HG02642 (cell line): Measurements from ENCODE around the gene ASCL5.
"Not testable (repeated sequence)": the region's sequence is repeated elsewhere in the genome, so short reads cannot be mapped to it uniquely, and the experiment has no call there.

ENCODE experiments used
- ATAC-seq: cut with Tn5 transposase; IDR thresholded peaks from one replicate; pipeline ENCODE4 v1.9.1; 2021; ENCODE audit warnings: mild to moderate bottlenecking; ENCODE audit not compliant: unreplicated experiment, poor library complexity

ASCL5 gene, protein sequence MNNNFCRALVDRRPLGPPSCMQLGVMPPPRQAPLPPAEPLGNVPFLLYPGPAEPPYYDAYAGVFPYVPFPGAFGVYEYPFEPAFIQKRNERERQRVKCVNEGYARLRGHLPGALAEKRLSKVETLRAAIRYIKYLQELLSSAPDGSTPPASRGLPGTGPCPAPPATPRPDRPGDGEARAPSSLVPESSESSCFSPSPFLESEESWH

DNA sequence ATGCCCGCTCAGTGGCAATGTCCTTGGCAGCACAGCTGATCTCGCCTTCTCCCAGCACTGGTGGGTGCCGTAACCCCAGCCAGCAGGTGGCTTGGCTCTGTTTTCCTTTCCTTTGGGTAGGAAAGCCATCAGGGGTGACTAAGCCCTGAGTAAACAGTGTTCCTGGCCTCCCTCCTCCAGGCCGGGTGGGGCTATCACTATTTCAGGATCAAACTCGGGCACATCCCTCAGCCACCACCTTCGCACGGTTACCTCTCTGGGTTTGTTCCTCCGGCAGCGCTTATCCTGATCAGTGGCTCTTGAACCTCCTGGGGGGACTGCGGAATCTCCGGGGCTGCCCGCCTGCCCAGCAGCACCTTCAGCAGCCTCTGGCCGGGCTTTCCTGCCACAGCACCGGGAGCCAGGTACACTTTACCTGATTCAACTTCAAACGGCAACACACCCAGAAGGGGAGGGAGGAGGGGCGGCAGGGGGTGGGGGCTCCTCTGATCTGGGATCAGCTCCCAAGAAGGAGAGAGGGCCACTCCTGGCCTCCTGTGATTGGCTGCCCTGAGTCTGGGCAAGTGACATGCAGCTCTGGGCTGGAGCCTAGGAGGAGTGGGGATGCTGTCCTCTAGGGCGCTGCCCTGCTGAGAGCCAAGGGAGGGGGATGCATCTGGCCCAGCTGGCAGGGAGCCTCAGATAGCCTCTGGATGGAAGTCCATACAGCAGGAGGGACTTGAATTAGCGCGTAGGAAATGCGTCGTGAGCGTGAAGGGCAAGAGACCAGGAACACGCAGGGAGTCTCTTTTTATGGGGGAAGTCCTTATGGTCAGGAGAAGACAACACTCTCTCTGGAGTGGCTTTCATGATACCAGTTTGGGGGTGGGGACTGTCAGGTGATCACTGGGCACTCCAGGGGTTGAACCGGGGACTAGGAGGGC lies at the start of gene ASCL5:
Gene ASCL5, minus strand, starts transcription at position 353 of the 923 bp plus-strand sequence. CDS start 11,812 bp downstream, outside the sequence.
- ATAC-seq: no peak

DNA sequence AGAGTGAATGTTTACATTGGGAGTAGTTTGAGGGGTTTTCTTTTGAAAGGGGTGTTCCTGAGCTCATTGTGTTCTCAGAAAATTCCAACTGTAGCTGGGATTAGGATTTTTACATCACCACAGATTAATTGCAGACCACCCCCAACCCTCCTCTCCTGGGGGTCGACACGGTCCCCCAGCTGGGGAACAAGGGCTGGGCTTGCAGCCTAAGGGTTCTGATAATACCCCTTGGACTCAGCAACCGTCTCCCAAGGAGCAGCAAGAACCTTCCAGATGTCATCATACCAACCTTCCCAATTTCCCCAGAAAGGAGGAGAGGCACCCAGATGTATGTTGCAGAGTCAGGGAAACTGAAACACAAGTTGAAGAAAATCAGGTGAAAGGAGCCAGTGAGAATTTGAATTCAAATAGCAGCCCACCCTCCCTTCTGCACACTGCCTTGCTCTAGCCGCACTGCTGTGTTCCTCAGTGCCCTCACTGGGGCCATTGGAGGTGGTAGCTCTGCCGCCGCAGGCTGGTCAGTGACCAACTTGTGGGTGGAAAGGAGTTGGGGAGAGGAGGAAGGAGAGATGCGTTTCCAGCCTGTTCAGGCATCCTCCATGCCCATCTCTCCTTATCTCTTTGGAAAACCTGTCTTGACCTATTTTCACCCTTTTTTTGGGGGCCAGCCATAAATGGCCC lies 49.0 kb upstream of the ASCL5 start:
- no peak for ATAC-seq

DNA sequence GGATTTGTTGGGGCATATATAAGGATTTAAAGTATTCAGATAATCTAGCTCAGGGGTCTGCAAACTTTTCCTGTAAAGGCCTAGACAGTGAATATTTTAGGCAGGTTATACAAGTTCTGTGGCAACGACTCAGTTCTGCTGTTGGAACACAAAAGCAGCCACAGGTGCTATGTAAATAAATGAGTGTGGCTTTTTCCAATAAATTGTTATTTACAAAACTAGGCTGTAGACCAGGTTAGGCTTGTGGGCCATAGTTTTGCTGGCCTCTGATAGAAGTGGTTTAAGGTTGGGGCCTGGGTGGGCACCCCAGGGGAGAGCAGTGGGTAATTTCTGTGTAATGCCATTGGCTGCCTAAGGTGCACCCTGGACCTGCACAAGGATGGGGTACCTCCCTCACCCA lies 46.8 kb upstream of the ASCL5 start:
- ATAC-seq: no peak

GRCh38 chr1:201172999-201173610 lies 46.1 kb upstream of the ASCL5 start:
- no peak for ATAC-seq

DNA sequence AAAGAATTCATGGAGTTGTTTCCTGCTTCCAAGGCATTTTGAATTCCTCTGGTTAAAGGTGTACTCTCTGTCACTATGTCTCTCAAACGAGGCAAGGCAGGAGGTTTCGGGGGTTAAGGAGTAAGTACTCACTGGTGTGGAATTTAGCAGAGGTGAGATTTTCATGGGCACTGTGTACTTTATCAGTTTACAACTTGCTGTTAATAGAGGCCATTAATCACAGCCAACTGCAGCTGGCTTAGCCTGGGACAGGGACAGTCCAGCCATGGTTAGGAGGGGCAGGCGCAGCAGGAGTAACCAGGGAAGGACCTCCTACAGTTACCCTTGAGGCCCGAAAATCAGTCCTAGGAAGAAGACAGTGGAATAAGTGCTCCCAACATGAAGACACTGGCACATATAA lies 45.3 kb upstream of the ASCL5 start:
- ATAC-seq: no peak

- peak; percentile 40 for ATAC-seq
Measured at GRCh38 chr1:201171063-201172036, 44.4 kb upstream of the ASCL5 start.

DNA sequence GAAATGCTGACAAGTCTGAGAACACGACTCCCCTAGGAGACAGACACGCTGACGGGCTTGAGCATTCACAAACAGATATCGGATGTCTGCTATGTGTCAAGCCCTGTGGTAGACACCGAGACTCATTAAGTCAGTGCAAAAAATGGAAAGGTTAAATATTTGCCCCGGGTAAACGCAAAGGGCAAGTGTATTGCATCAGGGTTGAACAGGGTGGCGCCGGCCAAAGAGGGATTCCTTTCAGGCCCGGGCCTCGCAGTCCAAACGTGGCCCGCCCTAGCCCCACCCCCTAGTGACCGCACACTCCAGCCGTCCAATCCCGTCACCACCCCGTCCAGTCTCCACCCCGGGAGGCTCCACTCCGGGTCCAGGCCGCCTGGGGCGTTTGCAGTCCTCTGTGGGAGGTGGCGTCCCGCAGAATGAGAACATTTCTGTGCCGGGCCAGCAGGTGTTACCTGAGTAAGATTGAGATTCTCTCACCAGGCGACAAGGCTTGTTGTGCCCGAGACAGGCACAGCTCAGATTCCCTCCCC lies 43.6 kb upstream of the ASCL5 start:
- ATAC-seq: peak; percentile 98

DNA sequence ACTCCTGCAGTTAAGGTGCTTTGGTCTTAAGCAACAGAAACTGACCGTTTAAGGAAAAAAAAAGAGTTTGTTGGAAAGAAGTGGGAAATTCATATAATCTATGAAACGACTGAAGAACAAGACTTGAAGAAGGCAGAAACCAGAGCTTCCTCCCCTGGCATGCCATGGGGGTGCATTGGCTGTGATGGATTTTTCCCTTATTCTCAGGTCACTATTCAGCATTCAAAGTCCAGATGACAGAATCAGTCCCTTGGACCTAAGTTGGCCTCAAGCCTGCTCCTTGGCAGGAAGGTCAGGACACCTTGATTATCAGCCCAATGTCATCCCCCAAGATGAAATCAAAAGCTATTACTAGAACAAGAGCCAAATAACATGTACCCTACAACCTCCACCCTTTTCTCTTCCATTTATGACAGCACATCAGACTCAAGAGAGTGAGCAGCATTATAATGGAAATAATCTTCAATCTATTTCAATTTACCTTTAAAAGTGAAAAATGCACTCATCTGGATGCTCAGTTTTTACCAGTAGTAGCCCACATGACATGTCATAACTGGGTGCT lies 43.1 kb upstream of the ASCL5 start:
- no peak for ATAC-seq

DNA sequence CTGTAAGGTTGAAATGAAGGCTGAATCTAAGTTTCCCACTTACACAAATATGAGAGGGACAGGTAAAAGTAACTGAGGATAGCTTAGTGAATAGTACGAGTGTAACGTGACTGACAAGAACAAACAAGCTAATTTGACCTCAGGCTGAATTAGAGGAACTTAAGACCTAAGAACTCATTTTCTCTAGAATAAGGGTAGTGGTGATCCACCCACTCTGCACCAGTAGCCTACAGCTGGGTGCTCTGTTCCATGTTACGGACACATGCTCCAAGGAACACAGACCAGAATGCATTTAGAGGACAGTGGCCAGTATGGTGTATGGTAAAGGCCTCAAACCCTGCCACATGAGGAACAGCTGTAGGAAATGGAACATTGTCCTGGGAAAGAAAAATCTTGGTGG lies 42.2 kb upstream of the ASCL5 start:
- no peak for ATAC-seq

GRCh38 chr1:201167041-201167991 lies 40.3 kb upstream of the ASCL5 start:
- ATAC-seq: no peak

DNA sequence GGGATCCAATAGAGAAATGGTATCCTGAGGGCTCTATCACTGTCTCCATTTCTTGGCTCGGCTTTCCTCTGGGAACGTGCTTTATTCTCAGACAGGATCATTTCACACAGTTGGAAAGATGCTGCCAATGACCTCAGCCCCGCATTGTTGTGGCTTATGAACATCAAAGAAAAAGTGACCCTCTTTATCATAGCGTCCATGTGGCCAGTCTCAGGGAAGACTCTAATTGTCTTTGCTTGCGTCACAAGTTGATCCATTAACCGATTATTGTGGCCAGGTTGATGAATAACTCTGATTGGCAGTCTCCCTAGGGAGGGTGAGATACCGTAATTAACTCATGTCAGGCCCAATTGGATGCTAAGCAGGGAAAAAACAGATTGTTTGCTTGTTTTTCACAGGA lies 37.7 kb upstream of the ASCL5 start:
- ATAC-seq: no peak

- ATAC-seq: no peak
Measured at GRCh38 chr1:201163707-201164106, 36.7 kb upstream of the ASCL5 start.

DNA sequence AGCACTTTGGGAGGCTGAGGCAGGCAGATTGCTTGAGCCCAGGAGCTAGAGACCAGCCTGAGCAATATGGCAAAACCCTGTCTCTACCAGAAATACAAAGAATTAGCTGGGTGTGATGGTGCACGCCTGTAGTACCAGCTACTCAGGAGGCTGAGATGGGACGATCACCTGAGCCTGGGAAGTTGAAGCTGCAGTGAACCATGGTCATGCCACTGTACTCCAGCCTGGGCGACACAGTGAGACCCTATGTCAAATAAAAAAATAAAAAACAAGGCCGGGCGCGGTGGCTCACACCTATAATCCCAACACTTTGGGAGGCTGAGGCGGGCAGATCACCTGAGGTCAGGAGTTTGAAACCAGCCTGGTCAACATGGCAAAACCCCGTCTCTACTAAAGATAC lies 36.1 kb upstream of the ASCL5 start:
- not testable (repeated sequence) for ATAC-seq

GRCh38 chr1:201157949-201158348 lies 31.0 kb upstream of the ASCL5 start:
- ATAC-seq: no peak

DNA sequence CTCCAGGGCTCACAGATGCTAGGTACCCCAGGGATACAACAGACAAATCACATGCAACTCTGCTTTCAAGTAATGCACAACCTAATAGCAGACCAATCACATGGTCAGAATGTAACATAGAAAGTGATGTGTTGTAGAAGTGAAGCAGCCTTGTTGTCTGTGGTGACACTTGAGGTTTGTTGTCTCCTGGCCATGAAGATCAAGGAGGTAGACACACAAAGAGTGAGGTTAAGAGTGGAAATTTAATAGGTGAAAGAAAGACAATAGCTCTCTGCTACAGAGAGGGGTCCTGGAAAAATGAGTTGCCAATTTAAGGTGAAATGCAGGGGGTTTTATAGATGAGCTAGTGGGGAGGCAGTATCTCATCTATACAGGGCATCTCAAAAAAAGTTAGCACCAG lies 29.8 kb upstream of the ASCL5 start:
- no peak for ATAC-seq

- no peak for ATAC-seq
Measured at GRCh38 chr1:201156346-201156745, 29.4 kb upstream of the ASCL5 start.

GRCh38 chr1:201155354-201155753 lies 28.4 kb upstream of the ASCL5 start:
- no peak for ATAC-seq
